GM12892 (cell line): Measurements from ENCODE around the gene BLCAP.

Experiments used
- POLR2A ChIP-seq: IDR thresholded peaks from 2 replicates; pipeline ENCODE4 v1.6.1; 2011; ENCODE audit warnings: low read depth, low read length, control low read depth
- POLR2AphosphoS5 ChIP-seq: IDR thresholded peaks from 2 replicates; pipeline ENCODE4 v1.6.1; 2011; ENCODE audit warnings: low read depth, low read length, control low read depth
- TAF1 ChIP-seq: IDR thresholded peaks from 2 replicates; pipeline ENCODE4 v1.6.1; 2011; ENCODE audit warnings: low read depth, mild to moderate bottlenecking, control low read depth, low read length, borderline replicate concordance

- TF ChIP-seq TAF1 = no peak
- TF ChIP-seq POLR2AphosphoS5 = no peak
- TF ChIP-seq POLR2A = no peak
These were observed 40.3 kb upstream of the BLCAP start for GRCh38 chr20:37567671-37568588.
